GM12878 (cell line): ENCODE data around the gene ILF2. TPM values are rescaled to one million over a fixed set of nuclear protein-coding genes. Genes with fewer than 3 reads are reported as not detected.

Source experiments
- ATAC-seq: fragments of 200-7000 bp; cut with Tn5 transposase; 3 replicates; pipeline ENCODE4 v1.9.1; 2020; ENCODE audit warnings: mild to moderate bottlenecking, moderate library complexity
- BruUV-seq: library from RNA; stranded (reverse); fragments of 400-500 nt; replicated peaks from 2 replicates; lab custom pipeline; 2021; lab: Mats Ljungman, UMichigan
- CTCF ChIA-PET: fragments of 300-600 bp; sonication (Branson Sonifier 250); formaldehyde crosslinking; extraction: SDS; loops from one replicate; lab custom pipeline; 2021; ENCODE audit warnings: inconsistent platforms; lab: Yijun Ruan, JAX
- POLR2A ChIA-PET: fragments of 350-600 bp; formaldehyde crosslinking; extraction: SDS; loops from one replicate; lab custom pipeline; 2021; ENCODE audit warnings: inconsistent platforms; lab: Charles Lee
- RAD21 ChIA-PET: fragments of 300-600 bp; sonication (Branson Sonifier 250); formaldehyde crosslinking; loops from one replicate; lab custom pipeline; 2023; ENCODE audit warnings: antibody characterized with exemption; ENCODE audit not compliant: unreplicated experiment; lab: Charles Lee
- SMC1A ChIA-PET: fragments of 300-600 bp; sonication (Branson Sonifier 250); formaldehyde crosslinking; loops from one replicate; lab custom pipeline; 2023; ENCODE audit not compliant: unreplicated experiment, uncharacterized antibody; lab: Charles Lee
- DNase-seq: peaks from one replicate; pipeline ENCODE4 v3.0.0-alpha.2; 2011; ENCODE audit warnings: low read depth, low spot score
- FAIRE-seq: peaks from 3 replicates; lab custom pipeline; 2011; peaks lifted over from hg19 to GRCh38; lab: Jason Lieb, UNC
- H2AFZ ChIP-seq: 2 replicates; pipeline ENCODE4 v1.6.0; 2011; ENCODE audit warnings: low read depth, low read length, control low read depth; ENCODE audit not compliant: control insufficient read depth
- H3K27ac ChIP-seq: 2 replicates; pipeline ENCODE4 v1.5.1; 2011; ENCODE audit warnings: control low read depth; ENCODE audit not compliant: control insufficient read depth, insufficient read depth
- H3K27me3 ChIP-seq, 2 experiments: replicated peaks in 1 of 2; 2 replicates each; pipeline versions ENCODE4 v1.6.0 to v1.6.1; 2011; ENCODE audit warnings: low read length in 1 of 2; ENCODE audit not compliant: control insufficient read depth in 2 of 2, insufficient read depth in 2 of 2
- H3K36me3 ChIP-seq, 2 experiments: 2 replicates each; pipeline ENCODE4 v1.5.1; 2011; ENCODE audit warnings: low read length in 1 of 2; ENCODE audit not compliant: control insufficient read depth in 2 of 2, insufficient read depth in 2 of 2
- H3K4me1 ChIP-seq: 2 replicates; pipeline ENCODE4 v1.6.1; 2011; ENCODE audit warnings: mild to moderate bottlenecking, low read length, moderate library complexity, mixed read lengths; ENCODE audit not compliant: control insufficient read depth, insufficient read depth
- H3K4me2 ChIP-seq: 2 replicates; pipeline ENCODE4 v1.6.0; 2011; ENCODE audit warnings: control low read depth; ENCODE audit not compliant: control insufficient read depth, insufficient read depth
- H3K4me3 ChIP-seq: fragments of 200-600 bp; sonication (generic); 2 replicates; pipeline ENCODE4 v1.5.1; 2016
- H3K79me2 ChIP-seq: 2 replicates; pipeline ENCODE4 v1.6.0; 2011; ENCODE audit warnings: low read length; ENCODE audit not compliant: control insufficient read depth, insufficient read depth
- H3K9ac ChIP-seq: 2 replicates; pipeline ENCODE4 v1.8.0; 2011; ENCODE audit warnings: low read length, control low read depth, mixed read lengths; ENCODE audit not compliant: control insufficient read depth, insufficient read depth
- H3K9me3 ChIP-seq: replicated peaks from 3 replicates; pipeline ENCODE4 v1.5.1; 2011; ENCODE audit warnings: mild to moderate bottlenecking, low read length; ENCODE audit not compliant: control insufficient read depth, insufficient read depth
- H4K20me1 ChIP-seq: 2 replicates; pipeline ENCODE4 v1.6.0; 2011; ENCODE audit not compliant: control insufficient read depth, insufficient read depth
- CHD4 ChIP-seq: fragments of 200-600 bp; sonication (generic); IDR thresholded peaks from 2 replicates; pipeline ENCODE4 v1.6.1; 2016; ENCODE audit warnings: mild to moderate bottlenecking
- KDM1A ChIP-seq: fragments of 200-600 bp; sonication (generic); IDR thresholded peaks from 2 replicates; pipeline ENCODE4 v1.6.1; 2016; ENCODE audit warnings: borderline replicate concordance
- NFYA ChIP-seq: IDR thresholded peaks from 2 replicates; pipeline ENCODE4 v1.6.1; 2011; ENCODE audit warnings: low read depth, mild to moderate bottlenecking, low read length, improper control_type of control experiment, borderline replicate concordance
- PML ChIP-seq: IDR thresholded peaks from 2 replicates; pipeline ENCODE4 v1.6.1; 2012; ENCODE audit warnings: low read length, inconsistent platforms
- RB1 ChIP-seq: fragments of 450-650 bp; formaldehyde crosslinking; IDR thresholded peaks from 2 replicates; pipeline ENCODE4 v1.6.1; 2017; ENCODE audit warnings: mild to moderate bottlenecking, borderline replicate concordance
- WGBS: methylation state at CpG from one replicate; pipeline ENCODE4 v1.1.6; 2016; ENCODE audit warnings: low lambda C conversion rate; ENCODE audit not compliant: insufficient replicate concordance, insufficient coverage; ENCODE audit errors: missing lambda C conversion rate; 5-methylcytosine and 5-hydroxymethylcytosine counted together
- in situ Hi-C: fragments of 300-500 bp; cut with MboI; formaldehyde crosslinking; loops from 9 replicates; pipeline ENCODE4 v1.14.3; 2018; ENCODE audit warnings: mixed read lengths
- intact Hi-C: fragments of 100-400 bp; cut with micrococcal nuclease; formaldehyde crosslinking; loops from one replicate; pipeline ENCODE4 v1.14.2; 2022; ENCODE audit not compliant: unreplicated experiment
- polyA plus RNA-seq, 11 experiments: library from polyadenylated mRNA; depleted of rRNA in 4 of 11; unstranded in 6 of 11; stranded (reverse) in 5 of 11; fragments of >200 nt; fragmentation: Nextera tagmentation in 4 of 11; fragmentation: Illumina TruSeq in 1 of 11; extraction: Ambion mirVana in 4 of 11; extraction: Trizol in 1 of 11; gene quantifications; 1 replicate in 1 of 11; 2 replicates in 10 of 11; pipeline versions ENCODE4 v1.2.1 to v1.2.3, GENCODE V29; 2011 to 2016; ENCODE audit warnings: inconsistent platforms in 2 of 11, missing spikeins in 2 of 11, low read depth in 1 of 11
- total RNA-seq, 4 experiments: library from RNA; depleted of rRNA in 3 of 4; stranded (reverse); fragments of >200 nt in 3 of 4; fragmentation: Illumina TruSeq in 1 of 4; extraction: Trizol in 1 of 4; gene quantifications; 2 replicates each; pipeline versions ENCODE4 v1.2.1 to v1.2.3, GENCODE V29; 2013 to 2021
- TF ChIP-seq, protein P1 (sequence below): fragments of 450-650 bp; IDR thresholded peaks from 2 replicates; pipeline ENCODE4 v1.6.1; 2014; ENCODE audit warnings: mild to moderate bottlenecking

Gene ILF2
- total and polyA plus RNA-seq, 10 of the 15 experiments (the other 5 are each of a cell fraction or from before 2014, with no cell fraction given) = 261 to 520 (median 449) TPM

DNA sequence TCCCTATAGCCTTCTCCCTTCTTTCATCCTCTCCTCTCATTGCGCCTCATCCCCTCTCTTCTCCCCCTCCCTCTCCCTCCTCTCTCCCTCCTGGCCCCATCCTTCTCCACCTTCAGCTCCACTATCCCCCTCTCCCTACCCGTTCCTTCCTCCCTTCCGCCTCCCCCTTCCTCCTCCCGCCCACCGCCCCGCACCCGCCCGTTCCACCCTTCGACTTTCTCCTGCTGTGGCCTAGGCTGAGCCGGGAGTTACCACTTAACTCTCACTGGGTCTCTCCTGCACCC is 9.3 kb upstream of the ILF2 start:
- Histone ChIP-seq H3K27me3 (peaks cover 14 to 23% of the 10 kb centered on the region in 2 experiments), H2AFZ (no peak overlapping the region)

More for the DNA sequence above, 9.3 kb upstream of the ILF2 start:
- ChIA-PET SMC1A (interaction anchor here (0.6 to 6.3 kb wide), 11 partner anchors 62 to 306 kb away, joined by 3 to 55 read pairs (median 4); partner anchors contain the start of gene RAB13), RAD21 (interaction anchor here (0.9 to 1.8 kb wide), 4 partner anchors 55 to 170 kb away, joined by 3 to 6 read pairs (median 3); no protein-coding TSS in a partner anchor), POLR2A (interaction anchor here (0.9 kb wide), 2 partner anchors 68 to 112 kb away, joined by 3 to 9 read pairs; no protein-coding TSS in a partner anchor), CTCF (interaction anchor here (0.6 to 6.9 kb wide), 8 partner anchors 23 to 173 kb away, joined by 3 to 84 read pairs (median 4); no protein-coding TSS in a partner anchor)
- Histone ChIP-seq H3K4me2 (no peak overlapping the region), H3K9ac (no peak overlapping the region), H3K27ac (no peak overlapping the region), H3K9me3 (no peaks in the 10 kb centered on the region; the same call in 2 of the 3 replicates), H3K4me3 (no peak overlapping the region; the same call in 1 of the 2 replicates), H3K36me3 (no peaks in the 10 kb centered on the region), H3K79me2 (no peaks in the 10 kb centered on the region), H3K4me1 (peaks cover 16% of the 10 kb centered on the region), H4K20me1 (no peaks in the 10 kb centered on the region; the same call in 1 of the 2 replicates)
- ATAC-seq = no peak
- FAIRE-seq = no peak
- no peak for DNase-seq
- in situ Hi-C loops (no loop called here), intact Hi-C loops (no loop called here)
- no CpG with 5 or more reads among the region's 10 CpGs for WGBS
- BruUV-seq = no TSS peak
- TF ChIP-seq, protein P1, sequence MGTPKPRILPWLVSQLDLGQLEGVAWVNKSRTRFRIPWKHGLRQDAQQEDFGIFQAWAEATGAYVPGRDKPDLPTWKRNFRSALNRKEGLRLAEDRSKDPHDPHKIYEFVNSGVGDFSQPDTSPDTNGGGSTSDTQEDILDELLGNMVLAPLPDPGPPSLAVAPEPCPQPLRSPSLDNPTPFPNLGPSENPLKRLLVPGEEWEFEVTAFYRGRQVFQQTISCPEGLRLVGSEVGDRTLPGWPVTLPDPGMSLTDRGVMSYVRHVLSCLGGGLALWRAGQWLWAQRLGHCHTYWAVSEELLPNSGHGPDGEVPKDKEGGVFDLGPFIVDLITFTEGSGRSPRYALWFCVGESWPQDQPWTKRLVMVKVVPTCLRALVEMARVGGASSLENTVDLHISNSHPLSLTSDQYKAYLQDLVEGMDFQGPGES = no peak
- no peak for TF ChIP-seq NFYA
- TF ChIP-seq KDM1A = no peak
- TF ChIP-seq RB1 = no peak
- TF ChIP-seq CHD4 = no peak
- TF ChIP-seq PML = no peak
